HG02938 (cell line): Measurements from ENCODE around the gene WHAMM.

Experiments used
- ATAC-seq: cut with Tn5 transposase; IDR thresholded peaks from one replicate; pipeline ENCODE4 v1.9.1; 2021; ENCODE audit warnings: mild to moderate bottlenecking, moderate library complexity; ENCODE audit not compliant: unreplicated experiment

The WHAMM gene

DNA sequence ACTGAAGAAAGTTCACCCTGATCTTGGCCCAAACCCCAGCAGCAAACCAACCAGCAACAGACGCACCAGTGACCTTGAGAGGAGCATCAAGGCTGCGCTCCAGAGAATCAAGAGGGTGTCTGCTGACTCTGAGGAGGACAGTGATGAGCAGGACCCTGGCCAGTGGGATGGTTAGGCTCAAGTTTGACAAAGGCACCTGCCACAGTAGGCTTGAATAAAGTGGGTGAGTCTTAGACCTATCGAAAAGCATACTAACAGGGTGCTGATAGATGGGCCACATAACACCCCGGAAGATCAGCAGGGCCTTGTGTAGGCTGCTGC, 23.9 kb downstream of the WHAMM start:
- no peak for ATAC-seq

DNA sequence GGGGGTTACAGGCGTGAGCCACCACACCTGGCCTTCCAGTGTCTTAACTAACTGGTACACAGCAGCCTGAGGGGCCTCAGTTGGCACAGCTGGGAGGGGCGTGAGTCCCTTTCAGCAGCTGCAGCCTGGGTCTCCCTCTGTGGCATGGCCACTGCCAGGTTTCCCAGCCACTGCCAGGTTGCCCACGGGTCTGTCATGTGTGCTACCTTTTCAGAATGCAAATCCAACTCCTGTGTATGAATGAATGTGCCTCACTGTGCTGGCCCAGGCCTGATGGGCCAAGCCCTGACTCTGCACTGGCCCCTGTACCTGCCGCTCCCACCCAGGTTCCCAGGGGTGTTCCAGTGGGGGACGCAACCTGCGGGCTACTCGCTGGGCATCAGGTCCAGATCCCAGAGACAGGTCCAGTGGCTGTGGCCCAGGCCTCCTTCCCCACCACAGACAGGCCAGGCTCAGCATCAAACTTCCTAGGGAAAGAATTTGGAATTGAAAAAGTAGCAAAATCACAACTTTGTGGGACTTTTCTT, 26.0 kb downstream of the WHAMM start:
- no peak for ATAC-seq

DNA sequence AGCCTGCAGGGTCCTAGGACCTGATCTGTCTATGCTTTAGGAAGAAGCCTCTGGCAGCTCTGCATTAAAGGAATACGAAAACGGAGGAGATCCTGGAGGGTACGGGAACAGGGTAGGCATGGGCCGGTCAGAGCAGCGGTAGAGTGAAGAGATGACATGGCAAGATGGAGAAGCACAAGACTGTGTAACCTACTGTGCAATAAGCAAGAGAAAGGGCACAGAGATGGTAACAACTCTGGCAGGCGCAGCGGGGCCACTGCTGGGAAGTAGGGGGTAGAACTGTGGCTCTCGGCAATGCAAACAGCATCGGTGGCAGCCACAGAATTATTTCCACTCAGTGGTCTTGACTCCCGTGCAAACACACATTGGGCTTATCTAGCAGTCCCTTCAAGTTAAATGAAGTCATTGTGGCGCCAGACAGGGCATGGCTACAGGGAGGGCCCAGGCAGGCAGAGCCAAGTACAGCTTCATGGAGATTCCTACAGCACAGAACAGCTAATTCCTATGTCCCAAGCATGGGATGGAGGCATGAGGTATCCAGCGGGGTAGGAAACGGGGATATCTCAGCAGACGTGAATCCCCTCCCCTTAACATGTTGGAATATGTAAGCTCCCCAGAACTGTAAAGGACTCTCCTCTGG, 28.8 kb downstream of the WHAMM start:
- no peak for ATAC-seq

DNA sequence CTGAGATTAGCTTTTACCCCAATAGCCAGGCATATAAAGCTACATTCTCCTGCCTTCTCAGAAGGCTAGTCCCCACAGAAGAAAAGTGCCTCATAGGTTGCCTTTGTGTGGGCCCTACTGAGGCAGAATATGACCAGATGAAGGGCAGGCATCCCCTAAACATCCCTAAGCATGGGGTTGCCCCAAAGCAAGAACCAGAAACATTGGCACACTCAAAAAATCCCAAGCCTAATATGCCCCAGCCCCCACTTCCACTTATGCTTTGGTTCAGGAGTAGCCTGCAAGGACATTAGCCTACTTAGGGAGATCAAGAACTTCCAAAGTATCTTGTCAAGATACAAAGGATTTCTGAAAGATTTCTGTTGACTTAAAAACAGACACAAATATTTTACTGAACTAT, 29.7 kb downstream of the WHAMM start:
- ATAC-seq = no peak

DNA sequence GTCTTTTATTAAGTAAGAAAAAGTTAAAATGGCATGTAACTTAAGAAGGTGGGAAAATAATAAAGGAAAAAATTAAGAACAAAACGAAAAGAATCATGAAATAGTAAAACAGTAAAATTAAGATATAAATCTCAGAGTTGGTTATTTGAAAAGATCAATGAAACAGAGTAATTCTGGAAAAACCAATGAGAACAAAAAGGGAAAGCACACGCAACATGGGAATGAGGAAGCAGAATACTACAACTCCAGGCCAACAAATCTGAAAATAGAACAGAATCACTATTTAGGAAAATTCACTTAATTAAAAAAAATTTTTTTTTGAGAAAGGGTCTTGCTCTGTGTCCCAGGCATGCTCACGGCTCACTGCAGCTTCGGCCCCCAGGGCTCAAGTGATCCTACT, 30.7 kb downstream of the WHAMM start:
- ATAC-seq = no peak

DNA sequence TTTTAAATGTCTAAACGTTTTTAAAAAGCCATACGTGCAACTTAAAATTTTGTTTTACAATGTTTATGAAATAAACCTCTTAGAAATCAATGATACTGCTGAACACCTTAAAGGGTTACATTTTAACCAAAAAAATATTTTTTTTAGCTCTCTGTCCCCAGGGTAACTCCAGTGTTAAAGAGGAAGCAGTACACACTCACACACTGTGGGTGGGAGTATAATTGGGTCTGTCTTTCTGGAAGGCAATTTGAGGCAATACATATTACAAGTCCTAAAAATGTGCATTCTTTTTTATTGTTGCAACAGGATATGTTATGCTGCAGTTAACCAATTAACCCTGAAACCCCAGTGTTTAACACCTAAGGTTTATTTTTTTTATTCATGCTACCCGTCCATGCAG, 34.1 kb downstream of the WHAMM start:
- no peak for ATAC-seq

DNA sequence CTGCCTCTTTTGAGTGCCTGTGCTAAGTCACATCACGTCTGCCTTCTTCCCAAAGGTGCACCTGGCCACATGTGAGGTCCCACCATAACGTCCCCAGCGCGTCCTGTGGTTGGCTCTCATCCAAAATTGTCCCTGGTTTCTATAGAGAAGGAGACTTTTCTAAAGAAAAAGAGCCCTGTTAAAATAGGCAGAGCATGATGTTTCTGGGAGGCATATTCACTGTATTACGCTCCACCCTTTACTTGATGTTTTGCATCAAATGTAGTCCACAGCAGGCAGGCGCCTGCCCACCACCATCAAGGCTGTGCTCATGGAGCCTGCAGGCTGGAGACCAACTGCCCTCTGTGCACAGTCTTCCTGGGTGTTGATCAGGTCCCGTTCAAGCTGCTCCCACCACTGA, 36.3 kb downstream of the WHAMM start:
- no peak for ATAC-seq

DNA sequence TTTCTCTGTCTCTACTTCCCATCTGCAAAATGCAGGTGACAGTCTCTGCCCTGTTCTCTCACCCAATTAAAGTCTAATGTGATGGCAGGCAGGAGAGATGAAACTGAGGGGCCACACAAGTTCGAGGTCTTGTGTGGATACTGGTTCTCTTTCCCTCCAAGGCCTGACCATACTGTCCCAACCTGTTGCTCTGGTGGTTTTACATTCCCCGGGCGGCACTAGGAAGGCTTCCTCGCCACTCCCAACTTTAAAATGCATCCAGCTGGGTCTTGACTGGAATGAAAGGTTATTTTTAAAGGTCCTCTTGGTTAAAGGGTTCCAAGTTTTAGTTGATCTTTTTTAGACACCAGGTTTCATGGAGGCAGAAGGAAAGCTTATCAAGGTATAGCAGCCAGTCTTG, 37.2 kb downstream of the WHAMM start:
- ATAC-seq = no peak

DNA sequence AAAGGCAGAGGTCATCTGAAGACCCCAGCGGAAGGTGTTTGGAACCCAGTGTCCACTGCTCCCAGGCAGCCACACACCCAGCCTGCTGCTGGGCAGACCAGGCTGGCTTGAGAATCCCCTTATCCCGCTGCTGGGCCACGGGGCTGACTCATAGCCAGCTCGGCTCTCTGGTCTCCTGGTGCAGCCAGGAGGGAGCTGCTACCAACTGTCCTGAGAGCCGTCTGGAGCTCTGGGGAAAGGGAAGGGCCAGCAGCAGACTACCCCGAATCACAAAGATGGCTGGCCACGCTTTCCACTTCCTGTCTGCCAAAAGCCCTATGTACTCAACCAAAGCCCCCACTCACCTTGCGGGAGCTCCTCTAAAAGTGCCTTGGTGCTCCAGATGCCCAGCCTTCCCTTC, 38.3 kb downstream of the WHAMM start:
- no peak for ATAC-seq

DNA sequence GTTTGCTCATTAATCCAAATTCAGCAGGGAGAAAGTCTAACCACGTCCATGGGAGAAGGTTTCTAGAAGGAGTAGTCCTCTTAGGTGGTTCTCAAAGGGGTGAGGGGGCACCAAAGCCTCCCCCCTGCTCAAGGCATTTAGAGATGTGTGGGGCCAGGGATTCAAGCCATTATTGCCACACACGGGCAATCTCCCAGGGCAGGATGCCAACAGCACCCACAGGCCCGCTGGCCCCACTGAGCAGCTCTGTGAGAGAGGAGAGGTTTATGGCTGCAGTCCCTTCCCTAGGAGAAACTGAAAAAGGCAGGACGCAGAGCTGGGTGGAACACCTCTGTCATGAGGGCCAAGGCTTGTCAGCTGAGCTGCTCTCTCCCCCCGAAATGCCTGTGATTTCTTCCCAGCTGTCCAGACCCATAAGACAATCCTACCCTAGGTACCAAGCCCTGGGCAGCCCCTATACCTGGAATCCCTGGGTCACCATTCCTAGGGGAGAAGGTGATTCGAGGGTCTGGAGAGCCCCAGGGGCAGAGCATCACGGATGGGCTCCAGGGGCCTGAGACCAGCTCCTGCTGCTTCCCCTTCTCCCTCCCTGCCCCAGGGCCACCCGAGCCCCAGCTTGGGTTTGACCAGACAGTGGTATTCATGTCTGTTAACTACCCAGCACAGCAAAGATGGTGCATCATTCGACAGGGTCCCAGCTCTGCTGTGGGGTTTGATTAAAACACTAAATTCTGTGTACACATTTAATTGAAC, 39.0 kb downstream of the WHAMM start:
- no peak for ATAC-seq

DNA sequence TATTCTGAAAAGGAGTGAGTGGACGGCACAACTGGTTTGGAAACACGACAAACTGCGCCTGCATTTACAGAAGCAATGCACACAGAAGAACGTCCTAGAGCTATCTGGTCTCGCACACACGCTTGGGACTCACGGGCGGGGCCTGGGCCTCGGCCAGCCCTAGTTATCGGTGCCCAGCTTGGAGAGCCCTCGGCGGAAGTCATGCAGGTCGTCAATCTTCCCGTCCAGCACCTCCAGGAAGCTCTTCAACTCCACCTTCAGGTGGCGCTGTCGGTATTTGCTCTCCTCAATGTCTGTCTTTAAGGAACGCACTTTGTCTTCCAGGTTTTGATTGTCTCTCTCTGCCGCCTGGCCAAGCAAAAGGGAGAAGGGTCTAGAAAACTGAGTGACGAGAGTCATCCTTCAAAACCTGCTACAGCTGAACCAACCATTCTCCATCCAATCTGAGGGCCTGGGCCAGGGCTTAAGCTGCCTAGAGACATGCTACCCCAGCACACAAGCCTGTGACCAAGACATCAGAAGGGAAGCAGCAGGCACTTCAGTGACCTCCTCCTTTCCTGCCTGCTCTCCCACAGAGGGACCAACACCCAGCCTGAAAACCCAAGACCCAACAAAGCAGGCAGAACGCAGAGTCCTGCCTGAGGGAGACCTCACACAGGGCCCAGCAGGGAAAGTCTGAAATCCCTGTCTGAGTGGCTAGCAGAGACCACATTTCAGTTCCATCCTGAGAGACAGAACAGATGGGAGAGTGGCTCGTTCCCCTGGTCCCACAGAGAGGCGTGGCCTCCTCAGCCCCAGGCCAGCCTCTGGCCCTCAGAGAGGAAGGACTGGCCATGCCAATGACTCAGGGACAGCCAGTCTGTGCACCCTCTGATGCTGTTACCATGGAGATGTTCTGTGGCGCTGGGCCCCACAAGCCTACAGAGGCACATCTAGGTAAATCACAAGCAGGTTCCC, 40.4 kb downstream of the WHAMM start:
- ATAC-seq = peak; percentile 71

DNA sequence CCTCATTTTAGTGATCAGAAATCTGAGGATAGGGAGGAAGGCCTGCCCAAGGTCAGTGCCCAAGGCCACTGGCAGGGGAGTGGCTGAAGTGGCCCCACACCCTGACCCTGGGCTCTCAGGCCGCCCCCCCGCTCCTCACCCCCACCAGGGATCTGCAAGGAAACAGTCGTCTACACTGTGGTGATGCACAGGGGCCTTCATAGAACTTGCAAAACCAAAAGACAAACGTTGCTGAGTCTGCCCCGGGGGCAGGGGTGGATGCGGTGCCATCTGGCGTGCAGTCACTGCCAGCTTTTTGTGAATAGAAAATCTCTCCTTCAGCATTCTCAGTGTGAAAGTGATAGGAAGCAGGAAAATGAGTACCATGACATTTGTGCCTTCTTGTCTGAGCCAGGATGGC, 41.3 kb downstream of the WHAMM start:
- no peak for ATAC-seq

DNA sequence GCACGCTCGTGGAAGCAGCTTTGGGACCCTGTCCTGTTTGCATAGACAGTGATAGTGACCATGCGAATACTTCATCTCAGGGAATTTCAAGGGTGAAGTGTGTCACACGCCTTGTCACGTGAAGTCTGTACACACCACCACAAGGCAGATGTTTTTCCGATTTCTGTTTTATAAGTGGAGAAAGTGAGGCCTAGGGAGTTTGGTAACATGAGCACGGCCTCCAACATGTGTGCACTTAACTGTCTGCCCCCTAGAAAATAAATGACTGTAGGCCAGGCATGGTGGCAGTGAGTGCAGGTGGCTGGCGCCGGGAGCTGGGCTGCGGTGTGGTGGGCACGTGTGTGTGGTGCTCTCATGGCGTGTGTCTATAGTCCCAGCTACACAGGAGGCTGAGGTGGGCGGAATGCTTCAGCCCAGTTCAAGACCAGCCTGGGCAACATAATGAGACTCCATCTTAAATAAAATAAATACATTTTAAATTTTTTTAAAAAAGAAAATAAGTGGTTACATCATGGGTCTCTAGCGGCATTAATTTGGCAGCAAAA, 42.0 kb downstream of the WHAMM start:
- no peak for ATAC-seq

DNA sequence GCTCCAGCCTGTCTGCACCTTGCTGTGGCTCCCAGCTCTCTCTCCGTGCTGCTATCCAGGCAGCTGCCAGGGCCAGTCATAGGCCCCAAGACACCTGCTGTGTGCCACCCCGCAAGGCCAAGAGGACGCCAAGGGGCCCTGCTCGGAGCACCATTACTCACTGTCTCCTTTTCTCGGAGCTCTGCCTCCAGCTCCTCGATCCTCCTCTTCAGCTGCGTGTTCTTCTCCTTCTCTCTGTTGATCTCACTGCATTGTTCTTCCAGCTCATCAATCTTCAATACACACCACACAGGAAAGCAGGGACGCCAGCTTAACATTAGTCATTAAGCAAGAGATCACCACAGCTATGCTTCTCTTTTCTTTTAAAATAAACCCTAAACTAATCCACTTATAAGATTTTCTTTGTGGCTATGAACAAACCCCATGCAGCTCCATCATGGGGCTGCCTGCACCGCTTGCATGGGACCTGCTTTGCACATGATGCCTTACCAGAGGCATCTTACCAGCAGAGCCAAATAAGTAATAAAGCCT, 42.6 kb downstream of the WHAMM start:
- no peak for ATAC-seq

DNA sequence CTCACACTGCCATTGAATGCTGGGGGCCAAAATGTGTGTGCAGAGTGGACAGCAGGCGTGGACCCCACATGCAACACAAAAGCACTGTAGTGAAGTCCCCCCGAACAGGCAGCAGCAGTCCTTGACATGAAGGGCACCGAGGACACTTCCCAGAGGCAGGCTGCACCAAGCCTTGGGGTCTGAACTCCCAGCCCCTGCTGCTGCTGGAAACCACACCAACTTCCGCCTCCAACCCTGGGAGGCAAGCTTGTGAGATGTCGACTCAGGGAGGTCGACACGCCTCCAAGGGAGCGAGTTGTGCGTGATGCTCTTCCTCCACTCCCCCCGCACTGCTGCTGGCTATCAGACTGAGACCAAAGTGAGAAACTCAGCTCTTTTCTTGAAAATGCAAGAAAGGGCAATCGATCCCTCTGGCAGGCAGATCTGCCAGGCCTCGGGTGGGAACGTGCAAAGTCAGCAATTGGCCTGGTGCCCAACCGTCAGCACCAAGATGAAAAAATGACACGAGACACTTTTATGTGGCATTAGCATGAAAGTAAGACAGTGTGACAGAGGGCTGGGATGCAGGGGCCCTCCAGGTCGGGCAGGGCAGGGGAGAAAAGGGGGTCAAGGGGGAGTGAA, 43.6 kb downstream of the WHAMM start:
- no peak for ATAC-seq

DNA sequence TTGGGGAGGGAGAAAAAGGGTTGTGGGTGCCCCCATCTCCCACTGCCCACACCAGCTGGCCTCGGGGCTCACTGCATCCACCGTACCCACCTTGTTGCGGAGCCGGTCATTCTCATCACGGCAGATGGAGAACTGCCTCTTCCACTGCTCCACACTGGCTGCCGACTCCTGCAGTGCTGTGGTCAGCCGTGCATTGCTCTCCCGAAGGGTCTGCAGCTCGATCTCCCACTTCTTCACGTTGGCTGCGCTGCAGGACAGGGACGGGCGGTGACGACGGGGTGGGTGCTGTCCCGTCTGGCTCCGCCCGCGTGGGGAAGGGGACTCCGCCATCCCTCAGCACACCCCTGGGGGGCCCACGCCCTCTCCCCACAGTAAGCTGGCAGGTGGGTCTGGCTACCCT, 45.1 kb downstream of the WHAMM start:
- ATAC-seq = no peak

DNA sequence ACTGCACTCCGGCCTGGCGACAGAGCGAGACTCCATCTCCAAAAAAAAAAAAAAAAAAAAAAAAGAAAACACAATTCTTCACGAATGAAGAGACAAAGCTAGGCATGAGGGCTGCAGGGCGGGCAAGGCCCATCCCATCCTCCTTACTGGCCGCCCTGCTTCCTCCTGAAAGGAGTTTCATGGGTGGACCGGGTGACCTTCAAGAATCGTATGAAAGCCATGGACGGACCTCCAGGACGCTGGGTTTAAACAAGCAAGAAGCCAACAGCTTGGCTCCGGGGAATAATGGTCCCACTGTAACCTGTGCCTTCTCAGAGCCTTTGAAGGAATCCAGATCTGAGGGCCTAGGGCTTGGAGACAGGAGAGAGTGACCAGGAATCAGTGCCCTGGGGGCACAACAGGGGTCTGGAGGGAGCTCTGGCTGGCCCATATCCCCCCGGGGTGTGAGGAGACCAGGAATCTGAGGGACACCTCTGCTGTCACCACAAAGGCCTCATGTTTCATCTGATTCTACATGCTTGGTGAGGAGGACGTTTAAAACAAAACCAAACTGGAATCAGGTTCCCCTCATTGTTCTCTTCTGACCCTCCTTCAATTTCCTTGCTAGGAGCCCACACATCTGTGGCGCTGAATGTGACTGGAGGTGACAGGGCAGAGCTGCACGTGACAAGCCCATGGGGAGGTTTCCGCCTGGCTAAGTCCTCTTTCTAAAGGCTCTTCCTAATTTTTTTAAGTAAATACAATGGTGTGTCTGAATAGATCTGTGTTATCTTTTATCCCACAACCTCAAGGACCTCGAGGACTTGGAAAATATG, 46.1 kb downstream of the WHAMM start:
- ATAC-seq = no peak

DNA sequence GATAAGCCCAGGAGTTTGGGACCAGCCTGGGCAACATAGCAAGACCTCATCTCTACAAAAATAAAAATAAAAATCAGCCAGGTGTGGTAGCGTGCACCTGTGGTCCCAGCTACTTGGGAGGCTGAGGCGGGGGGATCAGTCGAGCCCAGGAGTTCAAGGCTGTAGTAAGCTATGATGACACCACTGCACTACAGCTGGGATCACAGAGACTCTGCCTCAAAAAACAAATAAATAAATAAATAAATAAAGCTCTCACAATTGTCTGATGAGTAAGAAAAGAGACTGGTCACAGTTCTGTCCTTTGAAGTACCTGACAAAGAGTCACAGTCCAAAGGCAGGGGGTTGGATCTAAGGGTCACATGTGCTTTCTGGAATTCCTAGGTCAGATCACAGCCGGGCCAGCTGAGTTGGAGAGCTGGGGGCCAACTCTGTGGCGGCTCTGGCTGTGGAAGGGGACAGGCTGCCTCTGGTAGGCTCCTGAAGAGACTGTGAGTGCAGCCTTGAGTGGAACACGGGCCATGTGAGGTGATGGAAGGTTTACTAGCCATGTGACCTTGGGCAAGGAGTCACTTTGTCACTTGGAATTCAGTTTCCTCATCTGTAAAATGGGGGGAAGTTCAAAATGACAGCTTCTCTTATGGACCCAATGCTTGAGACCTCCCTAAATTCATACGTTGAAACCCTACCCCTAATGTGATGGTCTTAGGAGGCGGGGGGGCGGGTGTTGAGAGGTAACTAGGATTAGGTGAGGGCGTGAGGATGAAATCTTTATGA, 47.2 kb downstream of the WHAMM start:
- no peak for ATAC-seq

DNA sequence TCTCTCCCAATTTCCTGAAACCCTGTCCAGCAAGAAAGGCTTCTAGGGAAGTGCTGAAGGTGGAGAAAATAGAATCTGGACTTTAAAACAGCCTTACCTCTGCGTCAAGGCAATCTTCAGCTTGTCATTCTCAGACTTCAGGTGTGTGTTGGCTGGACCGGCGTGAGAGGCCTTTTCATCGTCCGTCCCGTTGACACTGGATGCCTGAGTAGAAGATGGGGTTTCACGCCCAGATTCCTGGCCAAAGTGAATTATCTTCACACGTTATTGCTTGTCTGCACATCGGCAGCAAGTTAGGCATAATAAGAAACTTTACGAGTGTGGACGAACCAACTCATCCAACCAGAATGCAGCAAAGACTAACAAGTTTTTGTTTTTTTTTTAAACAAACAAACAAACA, 49.5 kb downstream of the WHAMM start:
- ATAC-seq = no peak
